K562 (cell line): Measurements from ENCODE around the gene SCLY. TPM values are rescaled to one million over a fixed set of nuclear protein-coding genes. Genes with fewer than 3 reads are reported as not detected.
A peak's percentile ranks its signal among the peaks of the same experiment; 100 is the strongest.

Source experiments
- ATAC-seq: fragments of 200-7000 bp; cut with Tn5 transposase; 3 replicates; pipeline ENCODE4 v1.9.1; 2020; ENCODE audit warnings: moderate library complexity
- BruUV-seq: library from RNA; stranded (reverse); fragments of 400-500 nt; replicated peaks from 2 replicates; lab custom pipeline; 2021; lab: Mats Ljungman, UMichigan
- CTCF ChIA-PET: fragments of 300-600 bp; formaldehyde crosslinking; extraction: SDS; loops from one replicate; lab custom pipeline; 2021; ENCODE audit warnings: low intra/inter-chr PET ratio; lab: Yijun Ruan, JAX
- POLR2A ChIA-PET: fragments of 300-600, 350-650 bp; sonication (Branson Sonifier 250); formaldehyde crosslinking; extraction: SDS; loops from one replicate; lab custom pipeline; 2021; ENCODE audit warnings: antibody characterized with exemption, inconsistent platforms; lab: Yijun Ruan, JAX
- DNase-seq, 4 experiments: peaks; one replicate each; pipeline versions ENCODE4 v3.0.0 to v3.0.0-alpha.2; 2011 to 2018; ENCODE audit warnings: low spot score in 3 of 4, mixed read lengths in 3 of 4; ENCODE audit errors: extremely low read depth in 1 of 4
- FAIRE-seq: peaks from 2 replicates; lab custom pipeline; 2011; peaks lifted over from hg19 to GRCh38; lab: Jason Lieb, UNC
- H2AFZ ChIP-seq: 2 replicates; pipeline ENCODE4 v1.6.0; 2011; ENCODE audit warnings: low read depth, low read length, control low read depth, inconsistent platforms
- H3K27ac ChIP-seq: fragments of 200-600 bp; 3 replicates; pipeline ENCODE4 v1.8.0; 2011; ENCODE audit warnings: low read depth, mild to moderate bottlenecking, control low read depth, inconsistent platforms, low read length, moderate library complexity, mixed read lengths; ENCODE audit errors: extremely low read depth
- H3K27me3 ChIP-seq, 2 experiments: fragments of 300-600 bp in 1 of 2; 2 replicates in 1 of 2; 3 replicates in 1 of 2; pipeline versions ENCODE4 v1.6.0 to v1.8.0; 2011; ENCODE audit warnings: inconsistent platforms in 2 of 2, low read length in 2 of 2, mild to moderate bottlenecking in 1 of 2, mixed read lengths in 1 of 2, moderate library complexity in 1 of 2; ENCODE audit not compliant: control insufficient read depth in 2 of 2, insufficient read depth in 2 of 2
- H3K36me3 ChIP-seq: fragments of 300-600 bp; 3 replicates; pipeline ENCODE4 v1.8.0; 2011; ENCODE audit warnings: mild to moderate bottlenecking, low read length, inconsistent platforms; ENCODE audit not compliant: control insufficient read depth, insufficient read depth
- H3K4me1 ChIP-seq, 2 experiments: fragments of 200-600 bp in 1 of 2; replicated peaks in 1 of 2; 2 replicates in 1 of 2; 3 replicates in 1 of 2; pipeline versions ENCODE4 v1.5.1 to v1.8.0; 2011; ENCODE audit warnings: inconsistent platforms in 2 of 2, low read length in 2 of 2, mild to moderate bottlenecking in 1 of 2, mixed read lengths in 1 of 2, moderate library complexity in 1 of 2; ENCODE audit not compliant: control insufficient read depth in 2 of 2, insufficient read depth in 2 of 2
- H3K4me2 ChIP-seq: 2 replicates; pipeline ENCODE4 v1.6.1; 2011; ENCODE audit warnings: low read length, control low read depth, inconsistent platforms, mixed read lengths; ENCODE audit not compliant: insufficient read depth
- H3K4me3 ChIP-seq: fragments of 200-600 bp; sonication (generic), shearing (Covaris generic); 2 replicates; pipeline ENCODE4 v1.5.1; 2016; ENCODE audit warnings: control low read depth, inconsistent platforms
- H3K79me2 ChIP-seq: fragments of 200-600 bp; 3 replicates; pipeline ENCODE4 v1.8.0; 2011; ENCODE audit warnings: low read length, inconsistent platforms; ENCODE audit not compliant: control insufficient read depth, insufficient read depth
- H3K9ac ChIP-seq, 2 experiments: 2 replicates each; pipeline versions ENCODE4 v1.6.0 to v1.6.1; 2011; ENCODE audit warnings: low read depth in 2 of 2, low read length in 2 of 2, control low read depth in 1 of 2, inconsistent platforms in 1 of 2, mild to moderate bottlenecking in 1 of 2, mixed read lengths in 1 of 2; ENCODE audit not compliant: insufficient read depth in 1 of 2
- H3K9me1 ChIP-seq: one replicate; pipeline ENCODE4 v1.6.0; 2011; ENCODE audit warnings: inconsistent platforms, mild to moderate bottlenecking, low read length, moderate library complexity; ENCODE audit not compliant: control insufficient read depth, insufficient read depth
- H3K9me3 ChIP-seq: replicated peaks from 2 replicates; pipeline ENCODE4 v1.5.1; 2011; ENCODE audit warnings: low read depth, low read length, inconsistent platforms; ENCODE audit not compliant: control insufficient read depth, insufficient read depth
- H4K20me1 ChIP-seq: replicated peaks from 2 replicates; pipeline ENCODE4 v1.6.1; 2011; ENCODE audit warnings: low read length, inconsistent platforms, mixed read lengths; ENCODE audit not compliant: control insufficient read depth, insufficient read depth
- CTCF ChIP-seq, 3 experiments: IDR thresholded peaks in 2 of 3; conservative IDR thresholded peaks in 1 of 3; 2 replicates each; pipeline ENCODE4 v1.5.1; 2011 to 2012; ENCODE audit warnings: low read length in 3 of 3, mild to moderate bottlenecking in 3 of 3, control low read depth in 2 of 3, improper control_type of control experiment in 1 of 3, inconsistent platforms in 1 of 3, low read depth in 1 of 3, mixed read lengths in 1 of 3, moderate library complexity in 1 of 3; ENCODE audit not compliant: insufficient read depth in 2 of 3
- EGR1 ChIP-seq: fragments of 450-650 bp; conservative IDR thresholded peaks from 2 replicates; pipeline ENCODE4 v1.6.1; 2017; ENCODE audit warnings: mild to moderate bottlenecking
- MAZ ChIP-seq, 2 experiments: fragments of 450-650 bp in 1 of 2; sonication (generic) in 1 of 2; formaldehyde crosslinking; IDR thresholded peaks in 1 of 2; conservative IDR thresholded peaks in 1 of 2; 2 replicates each; pipeline versions ENCODE4 v1.4.0 to v1.5.0; 2020; ENCODE audit warnings: mild to moderate bottlenecking in 1 of 2, missing genetic modification reagents in 1 of 2
- NFATC3 ChIP-seq: fragments of 450-650 bp; IDR thresholded peaks from 2 replicates; pipeline ENCODE4 v1.6.1; 2017; ENCODE audit warnings: mild to moderate bottlenecking
- RNF2 ChIP-seq: sonication (generic); IDR thresholded peaks from 2 replicates; pipeline ENCODE4 v1.6.1; 2016
- TRIM25 ChIP-seq: fragments of 450-650 bp; IDR thresholded peaks from 2 replicates; pipeline ENCODE4 v1.7.0; 2016; ENCODE audit warnings: borderline replicate concordance
- ZBTB7A ChIP-seq: IDR thresholded peaks from 2 replicates; pipeline ENCODE4 v1.6.1; 2011; ENCODE audit warnings: low read depth, mild to moderate bottlenecking, low read length, moderate library complexity, borderline replicate concordance; ENCODE audit not compliant: control insufficient read depth
- WGBS: fragments of 100-300 bp; shearing (Covaris generic); methylation state at CpG from one replicate; pipeline ENCODE4 v1.1.6; 2016; ENCODE audit warnings: low coverage, mixed read lengths; ENCODE audit not compliant: insufficient coverage; ENCODE audit errors: missing lambda C conversion rate; 5-methylcytosine and 5-hydroxymethylcytosine counted together
- in situ Hi-C: fragments of 300-500 bp; cut with MboI; formaldehyde crosslinking; loops from 4 replicates; pipeline ENCODE4 v1.15.0; 2018; ENCODE audit warnings: inconsistent platforms, mixed read lengths
- intact Hi-C: fragments of 100-400 bp; cut with micrococcal nuclease; formaldehyde crosslinking; loops from 2 replicates; pipeline ENCODE4 v1.14.2; 2022
- polyA plus RNA-seq, 8 experiments: library from polyadenylated mRNA; depleted of rRNA in 4 of 8; stranded (reverse) in 5 of 8; unstranded in 3 of 8; fragments of >200 nt; fragmentation: Nextera tagmentation in 2 of 8; fragmentation: Illumina TruSeq in 1 of 8; extraction: Ambion mirVana in 2 of 8; extraction: Trizol in 1 of 8; gene quantifications; 2 replicates each; pipeline versions ENCODE4 v1.2.1 to v1.2.3, GENCODE V29; 2011 to 2014; ENCODE audit warnings: inconsistent platforms in 1 of 8, missing spikeins in 1 of 8
- total RNA-seq, 7 experiments: library from RNA; depleted of rRNA in 6 of 7; stranded (reverse); fragments of >200 nt in 6 of 7; fragmentation: Illumina TruSeq in 2 of 7; extraction: Trizol in 2 of 7; gene quantifications; 2 replicates each; pipeline versions ENCODE4 v1.2.1 to v1.2.3, GENCODE V29; 2011 to 2021; ENCODE audit warnings: low replicate concordance in 1 of 7

SCLY gene
- total and polyA plus RNA-seq, 9 of the 15 experiments (the other 6 are each of a cell fraction or from before 2014, with no cell fraction given), result 2.6 to 32.2 (median 21.1) TPM

DNA sequence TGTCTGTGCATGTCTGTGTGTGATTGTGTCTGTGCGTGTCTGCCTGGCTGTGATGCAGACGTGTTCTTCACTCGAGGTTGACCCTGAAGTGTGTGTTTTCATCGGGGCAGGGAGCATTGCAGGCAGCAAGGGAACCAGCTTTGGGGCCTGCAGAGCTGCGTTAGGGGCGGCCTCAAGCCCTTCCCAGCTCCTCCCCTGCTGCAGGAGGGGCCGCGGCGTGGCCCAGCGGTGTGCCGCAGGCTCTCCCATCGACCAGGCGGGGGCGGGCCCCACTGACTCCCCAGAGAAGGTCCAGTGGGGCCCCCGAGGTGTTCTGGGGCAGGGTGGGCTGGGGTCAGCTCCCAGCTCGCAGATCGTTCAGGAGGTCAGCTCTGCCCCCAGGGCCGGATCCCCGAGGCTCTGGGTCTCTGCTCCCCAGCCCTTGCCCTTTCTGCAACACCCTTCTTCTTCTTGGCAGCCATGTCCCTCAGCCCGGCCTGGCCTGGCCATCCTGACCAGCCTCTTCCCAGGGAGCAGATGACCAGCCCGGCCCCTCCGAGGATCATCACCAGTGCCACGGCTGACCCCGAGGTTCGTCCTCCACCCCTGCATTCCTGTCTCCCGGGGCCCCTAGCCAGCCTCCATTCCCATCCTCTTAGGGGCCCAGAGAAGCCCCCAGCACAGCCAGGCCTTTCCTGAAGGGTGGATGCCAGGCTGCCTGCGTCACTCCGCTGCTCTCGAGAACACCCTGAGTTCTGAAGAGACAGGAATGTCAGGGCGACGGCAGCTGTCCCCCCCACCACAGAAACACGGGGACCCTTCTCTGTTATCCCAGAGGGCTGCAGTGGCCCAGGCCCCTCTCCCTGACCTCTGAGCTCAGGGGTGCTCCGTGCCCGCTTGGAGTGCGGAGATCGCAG is 66.6 kb downstream of the SCLY start:
- peak; percentile 65 to 77 (median 72) for DNase-seq
- CTCF ChIA-PET, result no interaction called here
- no TSS peak for BruUV-seq
- H3K9me3 ChIP-seq, result 0 out of 2 replicates have a peak, but pooled peaks cover 2% of the 10 kb centered on the region
- no peaks in the 10 kb centered on the region for H4K20me1 ChIP-seq
- TF ChIP-seq TRIM25, result no peak
- TF ChIP-seq CTCF (IDR thresholded peaks at IDR 0.05 in 2 of 3, conservative IDR thresholded peaks at IDR 0.05 in 1 of 3; ENCODE audit: insufficient read depth in 2 of 3, low read depth in 1 of 3, low read length in 3 of 3), result 0 out of 6 replicates have a peak, but pooled peaks of 2 of the 3 experiments have one; percentile 17 to 26
- peak; percentile 19; the same call in 1 of the 2 replicates for TF ChIP-seq EGR1
- TF ChIP-seq NFATC3, result no peak
- peak; percentile 35; the same call in 1 of the 2 replicates for TF ChIP-seq ZBTB7A
- TF ChIP-seq RNF2, result no peak
- TF ChIP-seq MAZ (CRISPR knock-in tag; conservative IDR thresholded peaks at IDR 0.05 in 1 of 2, IDR thresholded peaks at IDR 0.05 in 1 of 2), result peak in 1 of 2 experiments; percentile 27; a peak in 1 of 4 replicates
- TF ChIP-seq, all 486 proteins: peak for 4
- H3K4me3 ChIP-seq, result no peak overlapping the region
- no peaks in the 10 kb centered on the region for H3K79me2 ChIP-seq
- FAIRE-seq, result no peak
- H2AFZ ChIP-seq, result peak overlapping the region; percentile 83
- peaks cover 0 to 54% of the 10 kb centered on the region in 2 experiments; a peak in 3 of 5 replicates for H3K4me1 ChIP-seq
- H3K27ac ChIP-seq, result no peak overlapping the region
- no peaks in the 10 kb centered on the region for H3K36me3 ChIP-seq
- intact Hi-C loops, result no loop called here
- peak overlapping the region; percentile 10; the same call in 1 of the 2 replicates for H3K4me2 ChIP-seq
- H3K27me3 ChIP-seq, result peaks cover 5 to 50% of the 10 kb centered on the region in 2 experiments; a peak in 4 of 5 replicates
- POLR2A ChIA-PET, result interaction anchor here (0.5 to 0.6 kb wide), 2 partner anchors 9 to 212 kb away, joined by 3 to 4 read pairs; no protein-coding TSS in a partner anchor
- 18% methylated on average over 13 of the region's 36 CpGs for WGBS
- in situ Hi-C loops, result no loop called here
- H3K9me1 ChIP-seq, result no peaks in the 10 kb centered on the region
- peak overlapping the region in 1 of 2 experiments; percentile 50; a peak in 1 of 4 replicates for H3K9ac ChIP-seq
- peak; percentile 95 for ATAC-seq
